MG63 (cell line): ENCODE results near the gene RNF144A. TPM values are rescaled to one million over a fixed set of nuclear protein-coding genes. Genes with fewer than 3 reads are reported as not detected.
A peak's percentile ranks its signal among the peaks of the same experiment; 100 is the strongest.
"Not testable (repeated sequence)": the region's sequence is repeated elsewhere in the genome, so short reads cannot be mapped to it uniquely, and the experiment has no call there.

Experiments used
- DNase-seq: peaks from one replicate; pipeline ENCODE4 v3.0.0-alpha.2; 2020
- H3K27me3 ChIP-seq: fragments of 250-450 bp; sonication (Bioruptor Pico); 2 replicates; pipeline ENCODE4 v1.5.1; 2020; ENCODE audit warnings: mild to moderate bottlenecking, moderate library complexity
- H3K36me3 ChIP-seq: fragments of 250-450 bp; sonication (Bioruptor Pico); 2 replicates; pipeline ENCODE4 v1.5.1; 2020; ENCODE audit warnings: mild to moderate bottlenecking, moderate library complexity
- H3K4me3 ChIP-seq: fragments of 250-450 bp; sonication (Bioruptor Pico); 2 replicates; pipeline ENCODE4 v1.5.1; 2020; ENCODE audit warnings: mild to moderate bottlenecking, moderate library complexity
- H3K9me3 ChIP-seq: fragments of 250-450 bp; sonication (Bioruptor Pico); 2 replicates; pipeline ENCODE4 v1.5.1; 2020; ENCODE audit warnings: mild to moderate bottlenecking, moderate library complexity
- total RNA-seq: library from RNA; depleted of rRNA; stranded (reverse); fragments of >200 nt; shearing (Covaris generic); gene quantifications from 2 replicates; pipeline ENCODE4 v1.2.3, GENCODE V29; 2014; ENCODE audit warnings: low replicate concordance

RNF144A gene
- total RNA-seq, 1 experiment from 2014 or later, result 1.1 TPM

GRCh38 chr2:6994536-6995128 is 77.4 kb downstream of the RNF144A start:
- no peaks in the 10 kb centered on the region for H3K27me3 ChIP-seq
- DNase-seq, result no peak
- no peaks in the 10 kb centered on the region for H3K9me3 ChIP-seq
- H3K4me3 ChIP-seq, result no peak overlapping the region
- H3K36me3 ChIP-seq, result no peaks in the 10 kb centered on the region

- H3K4me3 ChIP-seq, result no peak overlapping the region
- DNase-seq, result no peak
- no peaks in the 10 kb centered on the region for H3K27me3 ChIP-seq
- H3K9me3 ChIP-seq, result no peaks in the 10 kb centered on the region
- H3K36me3 ChIP-seq, result no peaks in the 10 kb centered on the region
Measured at GRCh38 chr2:6995391-6996097, 78.3 kb downstream of the RNF144A start.

- H3K36me3 ChIP-seq, result no peaks in the 10 kb centered on the region
- no peak overlapping the region for H3K4me3 ChIP-seq
- H3K27me3 ChIP-seq, result no peaks in the 10 kb centered on the region
- H3K9me3 ChIP-seq, result no peaks in the 10 kb centered on the region
- DNase-seq, result no peak
Measured at GRCh38 chr2:6999211-6999877, 82.1 kb downstream of the RNF144A start.

GRCh38 chr2:7001395-7001794 is 84.2 kb downstream of the RNF144A start:
- not testable (repeated sequence) for H3K4me3 ChIP-seq, H3K27me3 ChIP-seq, H3K9me3 ChIP-seq, DNase-seq, H3K36me3 ChIP-seq

GRCh38 chr2:7003895-7004294 is 86.7 kb downstream of the RNF144A start:
- Histone ChIP-seq H3K27me3 (no peaks in the 10 kb centered on the region), H3K36me3 (no peaks in the 10 kb centered on the region), H3K4me3 (no peak overlapping the region), H3K9me3 (no peaks in the 10 kb centered on the region)
- DNase-seq, result no peak

- Histone ChIP-seq H3K9me3 (no peaks in the 10 kb centered on the region), H3K4me3 (no peak overlapping the region), H3K27me3 (no peaks in the 10 kb centered on the region), H3K36me3 (no peaks in the 10 kb centered on the region)
- DNase-seq, result no peak
Measured at GRCh38 chr2:7004636-7005035, 87.4 kb downstream of the RNF144A start.

GRCh38 chr2:7007488-7007845 is 90.3 kb downstream of the RNF144A start:
- DNase-seq, result no peak
- Histone ChIP-seq H3K36me3 (no peaks in the 10 kb centered on the region), H3K27me3 (no peaks in the 10 kb centered on the region), H3K4me3 (no peak overlapping the region), H3K9me3 (no peaks in the 10 kb centered on the region)

GRCh38 chr2:7007846-7008741 is 90.9 kb downstream of the RNF144A start:
- H3K9me3 ChIP-seq, result no peaks in the 10 kb centered on the region
- H3K36me3 ChIP-seq, result no peaks in the 10 kb centered on the region
- no peak overlapping the region for H3K4me3 ChIP-seq
- no peaks in the 10 kb centered on the region for H3K27me3 ChIP-seq
- DNase-seq, result no peak

- H3K27me3 ChIP-seq, result no peaks in the 10 kb centered on the region
- no peak for DNase-seq
- no peak overlapping the region for H3K4me3 ChIP-seq
- no peaks in the 10 kb centered on the region for H3K36me3 ChIP-seq
- no peaks in the 10 kb centered on the region for H3K9me3 ChIP-seq
Measured at GRCh38 chr2:7009207-7009911, 92.1 kb downstream of the RNF144A start.

- H3K4me3 ChIP-seq, result no peak overlapping the region
- no peaks in the 10 kb centered on the region for H3K27me3 ChIP-seq
- no peaks in the 10 kb centered on the region for H3K36me3 ChIP-seq
- no peaks in the 10 kb centered on the region for H3K9me3 ChIP-seq
- no peak for DNase-seq
Measured at GRCh38 chr2:7010391-7011054, 93.3 kb downstream of the RNF144A start.

- no peaks in the 10 kb centered on the region for H3K27me3 ChIP-seq
- H3K9me3 ChIP-seq, result no peaks in the 10 kb centered on the region
- no peak overlapping the region for H3K4me3 ChIP-seq
- no peaks in the 10 kb centered on the region for H3K36me3 ChIP-seq
- DNase-seq, result peak; percentile 34
Measured at GRCh38 chr2:7011356-7012083, 94.3 kb downstream of the RNF144A start.

- no peaks in the 10 kb centered on the region for H3K27me3 ChIP-seq
- no peak overlapping the region for H3K4me3 ChIP-seq
- H3K9me3 ChIP-seq, result no peaks in the 10 kb centered on the region
- DNase-seq, result peak; percentile 73
- H3K36me3 ChIP-seq, result no peaks in the 10 kb centered on the region
Measured at GRCh38 chr2:7012141-7012764, 95.0 kb downstream of the RNF144A start.

- no peaks in the 10 kb centered on the region for H3K36me3 ChIP-seq
- H3K4me3 ChIP-seq, result no peak overlapping the region
- peak; percentile 29 for DNase-seq
- H3K9me3 ChIP-seq, result no peaks in the 10 kb centered on the region
- no peaks in the 10 kb centered on the region for H3K27me3 ChIP-seq
Measured at GRCh38 chr2:7013471-7014160, 96.4 kb downstream of the RNF144A start.

- no peaks in the 10 kb centered on the region for H3K27me3 ChIP-seq
- H3K9me3 ChIP-seq, result no peaks in the 10 kb centered on the region
- no peak for DNase-seq
- no peaks in the 10 kb centered on the region for H3K36me3 ChIP-seq
- no peak overlapping the region for H3K4me3 ChIP-seq
Measured at GRCh38 chr2:7014174-7014640, 97.0 kb downstream of the RNF144A start.
